ENCODE results near the gene MAP3K19.

Gene MAP3K19, protein sequence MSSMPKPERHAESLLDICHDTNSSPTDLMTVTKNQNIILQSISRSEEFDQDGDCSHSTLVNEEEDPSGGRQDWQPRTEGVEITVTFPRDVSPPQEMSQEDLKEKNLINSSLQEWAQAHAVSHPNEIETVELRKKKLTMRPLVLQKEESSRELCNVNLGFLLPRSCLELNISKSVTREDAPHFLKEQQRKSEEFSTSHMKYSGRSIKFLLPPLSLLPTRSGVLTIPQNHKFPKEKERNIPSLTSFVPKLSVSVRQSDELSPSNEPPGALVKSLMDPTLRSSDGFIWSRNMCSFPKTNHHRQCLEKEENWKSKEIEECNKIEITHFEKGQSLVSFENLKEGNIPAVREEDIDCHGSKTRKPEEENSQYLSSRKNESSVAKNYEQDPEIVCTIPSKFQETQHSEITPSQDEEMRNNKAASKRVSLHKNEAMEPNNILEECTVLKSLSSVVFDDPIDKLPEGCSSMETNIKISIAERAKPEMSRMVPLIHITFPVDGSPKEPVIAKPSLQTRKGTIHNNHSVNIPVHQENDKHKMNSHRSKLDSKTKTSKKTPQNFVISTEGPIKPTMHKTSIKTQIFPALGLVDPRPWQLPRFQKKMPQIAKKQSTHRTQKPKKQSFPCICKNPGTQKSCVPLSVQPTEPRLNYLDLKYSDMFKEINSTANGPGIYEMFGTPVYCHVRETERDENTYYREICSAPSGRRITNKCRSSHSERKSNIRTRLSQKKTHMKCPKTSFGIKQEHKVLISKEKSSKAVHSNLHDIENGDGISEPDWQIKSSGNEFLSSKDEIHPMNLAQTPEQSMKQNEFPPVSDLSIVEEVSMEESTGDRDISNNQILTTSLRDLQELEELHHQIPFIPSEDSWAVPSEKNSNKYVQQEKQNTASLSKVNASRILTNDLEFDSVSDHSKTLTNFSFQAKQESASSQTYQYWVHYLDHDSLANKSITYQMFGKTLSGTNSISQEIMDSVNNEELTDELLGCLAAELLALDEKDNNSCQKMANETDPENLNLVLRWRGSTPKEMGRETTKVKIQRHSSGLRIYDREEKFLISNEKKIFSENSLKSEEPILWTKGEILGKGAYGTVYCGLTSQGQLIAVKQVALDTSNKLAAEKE (N-terminal part only)

DNA sequence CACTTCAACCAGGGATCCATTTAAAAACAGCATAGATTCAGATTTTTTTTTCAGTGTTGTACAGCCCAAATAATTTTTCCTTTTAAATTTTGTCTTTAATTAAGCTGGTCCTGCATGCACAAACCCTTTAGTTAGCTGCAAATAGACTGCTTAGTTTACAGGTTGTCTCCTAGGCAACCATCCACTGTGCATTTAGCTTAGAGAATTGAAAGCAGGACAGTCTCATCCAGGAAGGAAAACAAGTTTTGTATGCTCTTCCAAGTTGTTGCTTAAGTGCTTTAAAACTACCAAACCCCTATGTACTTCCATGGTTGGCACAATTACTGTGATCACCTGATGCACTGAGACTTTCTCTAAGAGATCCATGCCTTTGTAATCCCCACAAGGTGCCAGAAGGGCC is at the start of gene MAP3K19:
Gene MAP3K19, minus strand, starts transcription at position 148 of the 400 bp plus-strand sequence. CDS start 22,800 bp downstream, outside the sequence.
- no peak for TF ChIP-seq ZFX (IDR thresholded peaks at IDR 0.05; ENCODE audit: borderline replicate concordance)
- TF ChIP-seq, protein P1, sequence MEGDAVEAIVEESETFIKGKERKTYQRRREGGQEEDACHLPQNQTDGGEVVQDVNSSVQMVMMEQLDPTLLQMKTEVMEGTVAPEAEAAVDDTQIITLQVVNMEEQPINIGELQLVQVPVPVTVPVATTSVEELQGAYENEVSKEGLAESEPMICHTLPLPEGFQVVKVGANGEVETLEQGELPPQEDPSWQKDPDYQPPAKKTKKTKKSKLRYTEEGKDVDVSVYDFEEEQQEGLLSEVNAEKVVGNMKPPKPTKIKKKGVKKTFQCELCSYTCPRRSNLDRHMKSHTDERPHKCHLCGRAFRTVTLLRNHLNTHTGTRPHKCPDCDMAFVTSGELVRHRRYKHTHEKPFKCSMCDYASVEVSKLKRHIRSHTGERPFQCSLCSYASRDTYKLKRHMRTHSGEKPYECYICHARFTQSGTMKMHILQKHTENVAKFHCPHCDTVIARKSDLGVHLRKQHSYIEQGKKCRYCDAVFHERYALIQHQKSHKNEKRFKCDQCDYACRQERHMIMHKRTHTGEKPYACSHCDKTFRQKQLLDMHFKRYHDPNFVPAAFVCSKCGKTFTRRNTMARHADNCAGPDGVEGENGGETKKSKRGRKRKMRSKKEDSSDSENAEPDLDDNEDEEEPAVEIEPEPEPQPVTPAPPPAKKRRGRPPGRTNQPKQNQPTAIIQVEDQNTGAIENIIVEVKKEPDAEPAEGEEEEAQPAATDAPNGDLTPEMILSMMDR (IDR thresholded peaks at IDR 0.05), result no peak
- no peak within 1 kb of the TSS for H3K27ac ChIP-seq

DNA sequence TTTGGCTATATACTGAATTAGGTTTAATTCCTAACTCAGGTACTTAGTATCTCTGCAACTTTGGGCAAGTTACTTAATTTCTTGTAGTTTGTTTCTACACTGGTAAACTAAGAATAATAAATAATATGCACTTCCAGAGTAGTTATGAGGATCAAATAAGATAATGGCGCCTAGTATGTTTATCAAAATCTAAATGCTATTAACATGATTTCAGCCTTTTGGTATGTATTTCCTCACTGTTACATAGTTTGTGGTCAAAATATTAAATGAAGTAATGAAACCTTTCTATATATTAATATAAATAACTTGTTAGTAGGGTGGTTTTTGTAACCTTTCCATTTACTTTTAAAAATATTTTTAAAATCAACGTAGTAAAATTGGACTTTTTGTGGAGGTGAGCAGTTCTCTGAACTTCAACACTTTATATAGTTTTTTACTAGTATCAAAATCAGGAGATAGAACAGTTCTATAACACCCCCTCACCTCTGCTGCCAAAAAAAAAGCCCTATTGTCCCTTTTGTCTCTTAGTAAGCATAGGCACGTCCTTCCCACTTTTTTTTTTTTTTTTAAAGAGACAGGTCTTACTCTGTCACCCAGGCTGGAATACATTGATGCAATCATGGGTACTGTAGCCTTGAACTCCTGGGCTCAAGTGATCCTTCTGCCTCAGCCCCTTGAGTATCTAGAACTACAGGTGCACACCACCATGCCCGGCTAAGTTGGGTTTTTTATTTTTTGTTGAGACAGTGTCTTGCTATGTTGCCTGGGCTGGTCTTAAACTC is 49.6 kb upstream of the MAP3K19 start:
- no peak for TF ChIP-seq ZFX (IDR thresholded peaks at IDR 0.05; ENCODE audit: borderline replicate concordance)
- TF ChIP-seq, protein P1 (IDR thresholded peaks at IDR 0.05), result no peak

DNA sequence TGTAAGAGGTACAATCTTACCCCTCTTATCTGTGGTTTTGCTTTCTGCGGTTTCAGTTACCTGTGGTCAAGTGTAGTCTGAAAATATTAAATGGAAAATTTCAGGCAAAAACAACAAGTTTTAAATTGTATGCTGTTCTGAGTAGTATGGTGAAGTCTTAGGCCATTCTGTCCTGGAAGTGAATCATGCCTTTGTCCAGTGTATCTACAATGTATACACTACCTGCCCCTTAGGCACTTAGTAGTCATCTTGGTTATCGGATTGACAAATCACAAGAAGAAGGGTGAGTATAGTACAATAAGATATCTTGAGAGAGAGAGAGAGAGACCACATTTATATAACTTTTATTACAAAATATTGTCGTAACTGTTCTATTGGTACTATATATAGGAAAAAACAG is 48.3 kb upstream of the MAP3K19 start:
- H3K27ac ChIP-seq, result no peak overlapping the region
- TF ChIP-seq, protein P1 (IDR thresholded peaks at IDR 0.05), result no peak
- TF ChIP-seq ZFX (IDR thresholded peaks at IDR 0.05; ENCODE audit: borderline replicate concordance), result no peak

More for the DNA sequence above, 49.6 kb upstream of the MAP3K19 start:
- H3K27ac ChIP-seq, result no peak overlapping the region

DNA sequence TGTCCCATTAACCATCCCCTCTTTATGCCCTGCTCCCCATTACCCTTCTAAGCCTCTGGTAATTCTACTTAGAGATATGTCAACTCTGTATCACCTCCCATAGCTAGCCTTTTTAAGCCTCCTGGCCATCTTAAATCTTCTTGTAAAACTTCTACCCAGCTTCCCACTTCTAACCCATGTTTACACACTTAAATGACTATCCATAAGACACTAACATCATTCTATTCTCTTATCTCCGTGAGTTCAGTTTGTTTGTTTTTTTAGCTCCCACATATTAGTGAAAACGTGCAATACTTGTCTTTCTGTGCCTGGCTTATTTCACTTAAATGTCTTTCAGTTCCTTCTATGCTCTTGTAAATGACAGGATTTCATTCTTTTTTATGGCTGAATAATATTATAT is 47.3 kb upstream of the MAP3K19 start:
- TF ChIP-seq ZFX (IDR thresholded peaks at IDR 0.05; ENCODE audit: borderline replicate concordance), result no peak
- TF ChIP-seq, protein P1 (IDR thresholded peaks at IDR 0.05), result no peak
- H3K27ac ChIP-seq, result peak overlapping the region; percentile 78

DNA sequence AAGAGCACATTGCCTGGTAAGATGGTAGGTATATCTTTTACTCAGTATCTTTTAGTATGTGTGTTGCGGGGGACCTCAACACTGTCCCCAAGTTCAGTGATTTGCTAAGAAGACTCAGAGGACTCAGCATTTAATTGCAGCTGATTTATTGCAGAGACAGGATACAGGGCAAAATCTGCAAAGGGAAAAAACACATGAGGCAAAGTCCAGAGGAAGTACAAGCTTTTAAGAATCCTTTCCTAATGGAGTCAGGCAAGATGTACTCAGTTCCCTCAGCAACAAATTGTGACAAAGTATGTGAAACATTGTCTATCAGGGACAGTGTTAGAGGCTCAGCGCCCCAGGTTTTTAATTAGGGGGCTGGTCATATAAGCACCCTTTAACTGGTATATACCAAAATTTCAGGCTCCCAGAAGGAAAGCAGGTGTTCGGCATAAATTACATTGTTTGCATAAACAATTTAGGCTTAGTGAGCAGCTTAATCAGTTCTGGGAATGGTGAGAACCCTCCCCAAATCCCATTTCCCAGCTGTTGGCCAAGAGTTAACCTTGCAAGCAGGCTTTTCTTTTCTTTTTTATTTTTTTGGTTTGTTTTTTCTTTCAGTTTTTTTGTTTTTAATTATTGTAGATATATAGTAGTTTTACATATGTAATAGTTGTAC is 46.6 kb upstream of the MAP3K19 start:
- H3K27ac ChIP-seq, result peak overlapping the region; percentile 78
- TF ChIP-seq, protein P1 (IDR thresholded peaks at IDR 0.05), result no peak
- TF ChIP-seq ZFX (IDR thresholded peaks at IDR 0.05; ENCODE audit: borderline replicate concordance), result no peak

DNA sequence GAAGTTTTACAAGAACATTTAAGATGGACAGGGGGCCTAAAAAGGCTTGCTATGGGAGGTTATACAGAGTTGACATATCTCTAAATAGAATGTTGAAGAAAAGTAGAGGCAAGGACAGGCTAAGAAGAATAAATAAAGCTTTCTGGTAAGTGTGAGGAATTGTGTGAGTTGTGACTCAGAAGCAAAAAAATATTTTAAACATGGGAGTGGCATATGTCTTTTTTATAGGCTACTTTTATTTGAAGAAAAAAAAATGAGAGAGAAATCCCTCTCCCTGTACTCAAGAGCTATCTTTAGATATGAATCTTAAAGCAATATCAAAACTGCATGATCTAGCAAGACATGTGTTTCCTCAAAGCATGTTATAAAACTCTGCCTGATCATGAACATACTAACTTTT is 45.9 kb upstream of the MAP3K19 start:
- TF ChIP-seq ZFX (IDR thresholded peaks at IDR 0.05; ENCODE audit: borderline replicate concordance), result no peak
- TF ChIP-seq, protein P1 (IDR thresholded peaks at IDR 0.05), result no peak

More for the DNA sequence above, 45.9 kb upstream of the MAP3K19 start:
- peak overlapping the region; percentile 78 for H3K27ac ChIP-seq

Measured in 22Rv1 (cell line).